Peyer's patch (tissue), 4 donors: ENCODE results near the gene CAPS.

ENCODE experiments used
- POLR2A ChIP-seq, 2 donors: fragments of 450-650 bp; IDR thresholded peaks; one replicate each; pipeline ENCODE4 v1.5.1; 2017; ENCODE audit warnings: antibody characterized with exemption in 2 of 2, mild to moderate bottlenecking in 2 of 2, moderate library complexity in 2 of 2
- TF ChIP-seq, protein P1 (sequence below), 6 experiments: fragments of 450-650 bp in 4 of 6; fragments of 200-600 bp in 2 of 6; sonication (generic) in 1 of 6; IDR thresholded peaks; one replicate each; pipeline ENCODE4 v1.5.1; 2017 to 2019; ENCODE audit warnings: antibody characterized with exemption in 6 of 6, mild to moderate bottlenecking in 3 of 6, moderate library complexity in 1 of 6

DNA sequence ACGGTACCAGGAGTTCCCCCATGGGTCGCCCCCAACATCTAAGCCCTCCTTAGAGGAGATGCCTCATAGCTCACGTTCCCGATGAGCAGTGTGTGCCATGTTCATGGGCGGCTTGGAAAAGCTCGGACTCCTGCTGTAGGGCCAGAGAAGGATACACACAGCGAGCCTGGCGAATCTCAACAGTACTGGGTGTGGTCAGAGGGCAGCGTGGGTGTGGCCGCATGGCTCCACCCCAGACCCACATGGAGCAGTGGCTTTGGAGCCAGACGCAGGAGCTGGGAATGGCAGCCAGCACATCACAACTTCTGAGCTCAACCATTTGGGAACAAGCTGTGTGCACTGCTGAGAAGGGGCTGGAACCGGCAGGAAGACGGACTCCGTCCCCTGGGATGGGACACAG, 15.6 kb downstream of the CAPS start:
- TF ChIP-seq POLR2A (IDR thresholded peaks at IDR 0.05) = no peak
- TF ChIP-seq, protein P1, sequence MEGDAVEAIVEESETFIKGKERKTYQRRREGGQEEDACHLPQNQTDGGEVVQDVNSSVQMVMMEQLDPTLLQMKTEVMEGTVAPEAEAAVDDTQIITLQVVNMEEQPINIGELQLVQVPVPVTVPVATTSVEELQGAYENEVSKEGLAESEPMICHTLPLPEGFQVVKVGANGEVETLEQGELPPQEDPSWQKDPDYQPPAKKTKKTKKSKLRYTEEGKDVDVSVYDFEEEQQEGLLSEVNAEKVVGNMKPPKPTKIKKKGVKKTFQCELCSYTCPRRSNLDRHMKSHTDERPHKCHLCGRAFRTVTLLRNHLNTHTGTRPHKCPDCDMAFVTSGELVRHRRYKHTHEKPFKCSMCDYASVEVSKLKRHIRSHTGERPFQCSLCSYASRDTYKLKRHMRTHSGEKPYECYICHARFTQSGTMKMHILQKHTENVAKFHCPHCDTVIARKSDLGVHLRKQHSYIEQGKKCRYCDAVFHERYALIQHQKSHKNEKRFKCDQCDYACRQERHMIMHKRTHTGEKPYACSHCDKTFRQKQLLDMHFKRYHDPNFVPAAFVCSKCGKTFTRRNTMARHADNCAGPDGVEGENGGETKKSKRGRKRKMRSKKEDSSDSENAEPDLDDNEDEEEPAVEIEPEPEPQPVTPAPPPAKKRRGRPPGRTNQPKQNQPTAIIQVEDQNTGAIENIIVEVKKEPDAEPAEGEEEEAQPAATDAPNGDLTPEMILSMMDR (IDR thresholded peaks at IDR 0.05) = no peak
